Smooth muscle cell (in vitro differentiated cells): ENCODE measurements around the gene ANKRD40CL. TPM values are rescaled to one million over a fixed set of nuclear protein-coding genes. Genes with fewer than 3 reads are reported as not detected.
A peak's percentile ranks its signal among the peaks of the same experiment; 100 is the strongest.
"Not testable (repeated sequence)": the region's sequence is repeated elsewhere in the genome, so short reads cannot be mapped to it uniquely, and the experiment has no call there.

Experiments
- DNase-seq: peaks from one replicate; lab custom pipeline; 2025; ENCODE audit not compliant: unreplicated experiment; lab: John Stamatoyannopoulos, UW
- H2AFZ ChIP-seq: fragments of 200-600 bp; sonication (generic); 2 replicates; pipeline ENCODE4 v1.6.0; 2016; ENCODE audit warnings: antibody characterized with exemption, low read depth, mild to moderate bottlenecking
- H3F3A ChIP-seq: fragments of 200-600 bp; sonication (generic); 2 replicates; pipeline ENCODE4 v1.6.0; 2017; ENCODE audit warnings: antibody characterized with exemption, low read depth
- H3K27ac ChIP-seq: fragments of 200-600 bp; sonication (generic); 2 replicates; pipeline ENCODE4 v1.5.1; 2016; ENCODE audit warnings: low read depth, mild to moderate bottlenecking
- H3K27me3 ChIP-seq: fragments of 200-600 bp; sonication (generic); 2 replicates; pipeline ENCODE4 v1.6.1; 2016; ENCODE audit warnings: low read depth, mild to moderate bottlenecking
- H3K36me3 ChIP-seq: fragments of 200-600 bp; sonication (generic); 2 replicates; pipeline ENCODE4 v1.5.1; 2016; ENCODE audit warnings: low read depth
- H3K4me1 ChIP-seq: fragments of 200-600 bp; sonication (generic); 2 replicates; pipeline ENCODE4 v1.5.1; 2016; ENCODE audit warnings: low read depth
- H3K4me2 ChIP-seq: fragments of 200-600 bp; sonication (generic); 2 replicates; pipeline ENCODE4 v1.6.0; 2016; ENCODE audit warnings: mild to moderate bottlenecking
- H3K4me3 ChIP-seq: fragments of 200-600 bp; sonication (generic); 2 replicates; pipeline ENCODE4 v1.5.1; 2016; ENCODE audit warnings: mild to moderate bottlenecking
- H3K79me2 ChIP-seq: fragments of 200-600 bp; sonication (generic); 2 replicates; pipeline ENCODE4 v1.6.0; 2016; ENCODE audit warnings: low read depth, mild to moderate bottlenecking
- H3K9ac ChIP-seq: fragments of 200-600 bp; sonication (generic); 2 replicates; pipeline ENCODE4 v1.6.0; 2016; ENCODE audit warnings: low read depth
- H3K9me3 ChIP-seq: fragments of 200-600 bp; sonication (generic); replicated peaks from 2 replicates; pipeline ENCODE4 v1.5.1; 2016; ENCODE audit warnings: low read depth
- H4K20me1 ChIP-seq: fragments of 200-600 bp; sonication (generic); 2 replicates; pipeline ENCODE4 v1.6.0; 2016; ENCODE audit warnings: low read depth
- WGBS: methylation state at CpG from one replicate; pipeline ENCODE4 v1.1.7; 2016; ENCODE audit warnings: low lambda C conversion rate; 5-methylcytosine and 5-hydroxymethylcytosine counted together
- polyA plus RNA-seq: library from polyadenylated mRNA; unstranded; fragments of >200 nt; fragmentation: Nextera tagmentation; extraction: Ambion mirVana; gene quantifications from 2 replicates; pipeline ENCODE4 v1.2.1, GENCODE V29; 2016
- total RNA-seq: library from RNA; depleted of rRNA; stranded (reverse); fragments of >200 nt; gene quantifications from 2 replicates; pipeline ENCODE4 v1.2.3, GENCODE V29; 2014
- TF ChIP-seq, protein P1 (sequence below): fragments of 200-600 bp; sonication (generic); IDR thresholded peaks from 2 replicates; pipeline ENCODE4 v1.5.1; 2017; ENCODE audit warnings: borderline replicate concordance, mild to moderate bottlenecking, antibody characterized with exemption; ENCODE audit not compliant: insufficient read depth, poor library complexity, severe bottlenecking

ANKRD40CL gene
- total and polyA plus RNA-seq, 2 experiments from 2014 or later = not detected

DNA sequence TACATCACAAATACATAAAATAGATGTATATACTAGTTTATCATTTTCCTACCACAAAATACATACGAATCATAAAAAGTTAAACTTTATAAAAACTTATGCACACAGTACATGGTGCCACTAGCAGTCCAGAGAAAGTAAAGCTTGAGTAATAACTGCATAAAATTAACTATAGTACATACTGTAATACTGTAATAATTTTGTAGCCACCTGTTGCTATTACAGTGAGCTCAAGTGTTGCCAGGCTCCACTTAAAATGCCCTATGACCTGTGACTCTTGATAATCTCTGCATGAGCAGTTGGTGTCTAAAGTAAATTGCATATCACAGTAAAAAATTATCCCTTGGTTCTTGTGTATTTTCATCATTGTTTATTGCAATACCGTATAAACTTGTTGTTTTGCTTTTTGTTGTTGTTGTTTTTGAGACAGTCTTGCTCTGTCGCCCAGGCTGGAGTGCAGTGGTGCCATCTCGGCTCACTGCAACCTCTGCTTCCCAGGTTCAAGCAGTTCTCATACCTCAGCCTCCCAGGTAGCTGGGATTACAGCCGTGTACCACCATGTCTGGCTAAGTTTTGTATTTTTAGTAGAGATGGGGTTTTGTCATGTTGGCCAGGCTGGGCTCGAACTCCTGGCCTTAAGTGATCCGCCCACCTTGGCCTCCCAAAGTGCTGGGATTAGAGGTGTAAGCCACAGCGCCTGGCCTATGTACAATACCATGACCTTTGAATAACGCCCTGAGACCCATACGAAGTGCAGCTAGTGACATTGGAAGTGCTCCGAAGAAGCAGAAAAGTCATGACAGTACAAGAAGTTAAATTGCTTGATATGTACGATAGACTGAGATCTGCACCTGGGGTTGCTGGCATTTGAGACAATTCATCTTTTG lies 41.3 kb downstream of the ANKRD40CL start:
- Histone ChIP-seq H3K79me2 (peaks cover 100% of the 10 kb centered on the region), H3K9ac (no peak overlapping the region), H3K36me3 (no peaks in the 10 kb centered on the region), H4K20me1 (peaks cover 100% of the 10 kb centered on the region), H3K27me3 (no peaks in the 10 kb centered on the region), H3K27ac (no peak overlapping the region), H3K4me1 (peaks cover 21% of the 10 kb centered on the region), H3K4me3 (no peak overlapping the region), H2AFZ (no peak overlapping the region), H3F3A (peaks cover 2% of the 10 kb centered on the region), H3K9me3 (no peaks in the 10 kb centered on the region), H3K4me2 (no peak overlapping the region)
- no peak for DNase-seq
- TF ChIP-seq, protein P1, sequence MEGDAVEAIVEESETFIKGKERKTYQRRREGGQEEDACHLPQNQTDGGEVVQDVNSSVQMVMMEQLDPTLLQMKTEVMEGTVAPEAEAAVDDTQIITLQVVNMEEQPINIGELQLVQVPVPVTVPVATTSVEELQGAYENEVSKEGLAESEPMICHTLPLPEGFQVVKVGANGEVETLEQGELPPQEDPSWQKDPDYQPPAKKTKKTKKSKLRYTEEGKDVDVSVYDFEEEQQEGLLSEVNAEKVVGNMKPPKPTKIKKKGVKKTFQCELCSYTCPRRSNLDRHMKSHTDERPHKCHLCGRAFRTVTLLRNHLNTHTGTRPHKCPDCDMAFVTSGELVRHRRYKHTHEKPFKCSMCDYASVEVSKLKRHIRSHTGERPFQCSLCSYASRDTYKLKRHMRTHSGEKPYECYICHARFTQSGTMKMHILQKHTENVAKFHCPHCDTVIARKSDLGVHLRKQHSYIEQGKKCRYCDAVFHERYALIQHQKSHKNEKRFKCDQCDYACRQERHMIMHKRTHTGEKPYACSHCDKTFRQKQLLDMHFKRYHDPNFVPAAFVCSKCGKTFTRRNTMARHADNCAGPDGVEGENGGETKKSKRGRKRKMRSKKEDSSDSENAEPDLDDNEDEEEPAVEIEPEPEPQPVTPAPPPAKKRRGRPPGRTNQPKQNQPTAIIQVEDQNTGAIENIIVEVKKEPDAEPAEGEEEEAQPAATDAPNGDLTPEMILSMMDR = no peak
- 92% methylated on average over 12 of the region's 12 CpGs for WGBS

DNA sequence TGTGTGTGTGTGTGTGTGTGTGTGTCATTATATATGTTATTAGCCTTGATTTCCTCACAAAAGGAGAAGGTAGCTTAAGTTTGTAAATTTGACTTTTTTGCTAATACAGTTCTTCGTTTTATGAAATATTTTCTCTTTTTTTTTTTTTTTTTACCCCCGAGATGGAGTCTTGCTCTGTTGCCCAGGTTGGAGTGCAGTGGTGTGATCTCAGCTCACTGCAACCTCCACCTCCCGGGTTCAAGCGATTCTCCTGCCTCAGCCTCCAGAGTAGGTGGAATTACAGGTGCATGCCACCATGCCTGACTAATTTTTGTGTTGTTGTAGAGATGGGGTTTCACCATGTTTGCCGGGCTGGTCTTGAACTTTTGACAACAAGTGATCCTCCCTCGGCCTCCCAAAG lies 42.7 kb downstream of the ANKRD40CL start:
- not testable (repeated sequence) for H3F3A ChIP-seq, H2AFZ ChIP-seq, H3K9me3 ChIP-seq, H3K27ac ChIP-seq, DNase-seq, H3K4me2 ChIP-seq, H3K9ac ChIP-seq, H3K27me3 ChIP-seq, H3K4me3 ChIP-seq, H3K36me3 ChIP-seq
- H3K4me1 ChIP-seq = peaks cover 21% of the 10 kb centered on the region
- WGBS = 97% methylated on average over 6 of the region's 6 CpGs
- H3K79me2 ChIP-seq = peaks cover 100% of the 10 kb centered on the region
- peaks cover 99% of the 10 kb centered on the region for H4K20me1 ChIP-seq

DNA sequence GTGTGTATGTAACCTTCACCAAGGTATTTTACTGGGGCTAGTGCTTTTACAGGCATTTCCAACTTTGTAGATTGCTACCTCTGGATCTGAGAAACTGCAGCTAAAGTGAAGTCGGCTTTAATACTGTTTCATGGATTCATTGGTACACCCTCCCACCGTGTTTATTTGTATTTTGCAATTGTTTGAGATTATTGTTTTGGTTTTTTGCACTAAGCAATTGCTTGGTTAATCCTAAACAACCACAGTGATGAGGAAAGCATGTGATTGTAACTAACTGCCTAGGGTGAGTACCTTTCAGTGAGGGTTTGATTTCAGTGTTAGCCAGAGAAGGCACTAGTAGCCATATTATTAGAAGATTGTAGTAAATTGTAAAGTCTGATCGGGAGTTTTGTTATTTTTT lies 44.6 kb downstream of the ANKRD40CL start:
- Histone ChIP-seq H3K4me1 (peaks cover 21% of the 10 kb centered on the region), H4K20me1 (peaks cover 80% of the 10 kb centered on the region), H3K4me3 (peak overlapping the region; percentile 17), H3K9ac (no peak overlapping the region), H3K9me3 (no peaks in the 10 kb centered on the region), H3K79me2 (peaks cover 81% of the 10 kb centered on the region), H2AFZ (no peak overlapping the region), H3K4me2 (peak overlapping the region; percentile 86), H3K36me3 (no peaks in the 10 kb centered on the region), H3K27ac (no peak overlapping the region), H3F3A (no peaks in the 10 kb centered on the region), H3K27me3 (no peaks in the 10 kb centered on the region)
- TF ChIP-seq, protein P1 = no peak
- WGBS = 78% methylated on average over 3 of the region's 3 CpGs
- DNase-seq = no peak

DNA sequence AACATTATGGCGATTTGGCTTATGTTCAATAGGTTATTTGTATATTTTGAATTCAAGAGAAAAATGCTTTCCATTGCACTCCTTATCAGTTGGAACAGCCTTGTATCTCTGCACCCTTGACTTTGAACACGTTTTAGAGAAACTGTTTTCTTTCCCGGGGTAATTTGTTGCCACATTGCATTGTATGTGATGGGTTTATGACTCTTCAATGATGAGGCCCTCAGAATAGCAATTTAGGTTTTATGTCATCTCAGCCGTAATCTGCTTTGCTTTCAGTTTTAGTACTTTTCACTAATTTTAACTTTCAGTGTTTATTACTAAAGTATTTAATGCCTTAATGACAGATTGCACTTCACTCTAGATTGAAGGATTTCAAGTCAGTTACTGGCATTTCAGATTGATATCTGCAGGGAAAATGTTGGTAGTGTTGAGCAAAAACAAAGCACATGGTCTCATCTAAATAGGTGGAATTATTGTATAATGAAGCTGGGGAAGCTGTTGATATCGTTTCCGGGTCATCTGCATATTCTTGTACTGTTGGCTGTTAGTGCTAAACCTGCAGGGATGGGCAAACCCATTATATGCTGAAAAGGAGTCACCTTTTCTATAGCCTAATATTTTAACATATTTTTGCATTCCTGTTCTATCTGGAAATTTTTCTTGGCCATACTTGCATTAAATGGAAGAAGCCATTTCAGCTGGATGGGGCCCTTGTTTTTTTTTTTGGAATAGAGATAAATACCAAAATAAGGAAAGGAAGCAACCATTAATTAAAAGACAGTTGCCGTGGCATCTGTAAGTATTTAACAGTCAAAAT lies 45.9 kb downstream of the ANKRD40CL start:
- Histone ChIP-seq H3K9me3 (no peaks in the 10 kb centered on the region), H3K4me1 (peaks cover 21% of the 10 kb centered on the region), H3K79me2 (peaks cover 68% of the 10 kb centered on the region), H3K36me3 (no peaks in the 10 kb centered on the region), H3K4me2 (peak overlapping the region; percentile 86), H3K27me3 (no peaks in the 10 kb centered on the region), H4K20me1 (peaks cover 67% of the 10 kb centered on the region), H3K9ac (peak overlapping the region; percentile 99), H3K4me3 (peak overlapping the region; percentile 88), H2AFZ (no peak overlapping the region), H3F3A (no peaks in the 10 kb centered on the region), H3K27ac (peak overlapping the region; percentile 99)
- 27% methylated on average over 7 of the region's 7 CpGs for WGBS
- no peak for DNase-seq
- TF ChIP-seq, protein P1 = no peak
